GM18520 (cell line): ENCODE results near the gene C15orf39.
"Not testable (repeated sequence)": the region's sequence is repeated elsewhere in the genome, so short reads cannot be mapped to it uniquely, and the experiment has no call there.

Source experiments
- ATAC-seq: cut with Tn5 transposase; IDR thresholded peaks from one replicate; pipeline ENCODE4 v1.9.1; 2021; ENCODE audit not compliant: unreplicated experiment

The C15orf39 gene

DNA sequence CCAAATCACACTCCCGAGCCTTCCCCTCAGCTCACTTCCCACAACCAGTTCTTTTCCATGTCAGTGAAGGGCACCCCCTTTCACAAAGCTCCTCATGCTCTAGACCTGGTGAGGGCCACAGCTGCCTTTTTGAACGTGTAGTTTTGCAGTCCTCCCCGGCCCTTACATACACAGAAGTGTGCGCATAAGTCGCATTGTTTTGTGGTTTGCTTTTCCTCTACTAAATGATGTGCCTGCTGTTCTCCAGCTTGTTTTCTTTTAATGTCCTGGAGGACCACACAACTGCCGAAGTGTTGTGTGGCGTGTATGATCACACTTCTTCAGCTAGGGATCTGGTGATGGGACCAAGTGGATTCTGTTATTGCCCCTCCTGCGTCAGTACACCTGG, 7.6 kb downstream of the C15orf39 start:
- no peak for ATAC-seq

DNA sequence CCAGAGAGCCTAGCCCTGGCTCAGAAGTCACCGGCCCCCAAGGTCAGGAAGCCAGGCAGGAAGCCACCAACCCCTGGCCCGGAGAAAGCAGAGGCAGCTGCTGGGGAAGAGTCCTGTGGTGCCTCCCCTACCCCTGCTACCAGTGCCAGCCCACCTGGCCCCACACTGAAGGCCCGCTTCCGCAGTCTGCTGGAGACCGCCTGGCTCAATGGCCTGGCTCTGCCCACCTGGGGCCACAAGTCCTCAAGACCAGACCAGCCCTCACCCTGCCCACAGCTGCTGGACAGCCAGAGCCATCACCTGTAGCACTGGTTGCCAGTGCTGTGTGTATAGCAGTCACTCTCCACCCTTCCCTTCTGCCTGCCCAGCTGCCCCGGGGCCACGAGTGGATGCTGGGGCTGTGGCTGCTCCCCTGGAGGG, 9.1 kb downstream of the C15orf39 start:
- no peak for ATAC-seq

DNA sequence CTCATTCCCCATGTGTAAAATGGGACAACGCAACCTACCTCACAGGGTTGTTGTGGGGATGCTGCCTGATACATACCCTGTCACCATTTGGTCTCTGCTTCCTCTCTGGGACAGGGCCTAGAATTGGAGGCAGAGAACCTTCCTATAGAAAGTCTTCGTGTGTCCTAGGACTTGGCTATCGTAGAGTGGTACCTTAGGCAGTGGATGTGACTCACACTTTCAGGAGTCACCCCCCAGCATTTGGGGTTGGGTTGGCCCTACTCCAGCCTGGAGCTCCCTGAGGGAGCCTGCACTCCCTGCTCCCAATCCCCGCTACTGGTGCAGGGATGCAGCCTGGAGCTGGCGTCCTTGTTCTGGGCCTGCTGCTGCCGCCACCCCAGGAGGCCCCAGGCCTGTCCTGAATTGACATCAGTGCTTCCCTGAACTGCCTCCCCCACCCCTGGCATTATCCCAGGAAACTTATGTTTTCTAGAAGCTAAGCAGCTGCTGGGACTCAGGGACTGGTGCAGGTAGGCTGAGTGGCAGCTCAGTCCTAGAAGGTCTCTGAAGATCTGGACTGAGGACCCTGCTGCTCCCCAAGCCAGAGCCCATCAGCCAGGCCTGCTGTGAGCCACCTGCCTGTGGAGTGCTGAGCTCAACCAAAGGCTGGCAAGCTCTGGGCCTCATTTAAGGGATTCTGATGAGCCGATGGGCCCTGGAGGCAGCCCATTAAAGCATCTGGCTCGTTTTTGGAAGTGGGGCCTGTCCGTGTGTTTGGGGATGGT, 9.9 kb downstream of the C15orf39 start:
- ATAC-seq: no peak

DNA sequence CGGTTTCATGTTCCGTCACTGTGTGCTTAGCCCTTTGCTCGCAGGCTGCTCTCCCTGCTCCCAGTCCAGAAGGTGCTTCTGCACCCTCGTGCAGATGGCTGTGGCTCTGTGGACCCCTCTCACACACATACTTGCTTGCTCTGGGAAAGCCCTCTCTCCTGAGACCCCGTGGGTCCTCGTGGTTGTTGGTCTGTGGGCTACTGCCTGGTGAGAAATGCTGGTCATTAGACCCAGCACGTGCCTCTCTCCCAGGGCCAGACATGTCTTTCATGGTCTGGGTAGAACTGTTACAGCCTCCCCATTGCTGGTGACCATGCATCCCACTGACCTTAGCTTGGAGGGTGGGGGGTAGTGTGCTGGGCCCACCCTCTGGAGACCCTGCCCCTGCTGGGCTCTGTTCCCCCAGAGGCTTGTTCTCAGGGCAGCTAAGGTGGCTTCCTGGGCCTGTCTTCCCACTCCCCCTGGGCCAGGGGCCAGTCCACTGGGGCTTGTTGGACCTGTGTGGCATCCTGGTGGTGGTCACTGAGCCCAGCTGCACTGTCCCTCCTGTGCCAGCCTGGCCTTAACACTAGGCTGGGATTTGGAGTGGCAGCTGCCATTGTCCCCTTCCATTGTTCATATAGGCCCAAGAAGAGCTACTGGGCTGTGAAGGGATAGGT, 10.6 kb downstream of the C15orf39 start:
- no peak for ATAC-seq

DNA sequence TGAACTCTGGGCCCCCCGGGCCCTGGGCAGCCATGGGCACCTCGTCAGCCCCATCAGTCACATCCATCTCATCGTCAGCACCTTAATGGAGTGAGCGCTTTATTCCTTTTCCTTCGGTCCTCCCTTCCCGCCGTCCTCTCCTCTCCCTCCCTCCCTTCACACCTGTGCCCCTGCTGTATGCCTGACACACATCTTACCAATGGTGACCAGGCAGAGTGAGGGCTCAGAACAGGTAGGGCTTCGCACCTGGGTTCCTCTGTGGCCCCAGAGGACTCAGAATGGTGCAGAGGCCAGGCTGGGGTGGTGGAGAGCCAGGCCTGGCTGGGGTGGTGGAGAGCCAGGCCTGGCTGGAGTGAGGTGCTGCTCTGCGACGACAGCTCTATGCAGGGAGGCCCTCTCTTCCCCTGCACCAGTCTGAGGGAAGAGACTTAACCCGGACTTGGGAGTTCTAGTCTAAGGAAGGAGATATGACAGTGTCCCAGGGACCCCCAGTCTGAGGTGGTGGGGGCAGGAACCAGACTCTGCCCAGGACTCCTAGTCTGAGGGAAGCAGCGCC, 11.6 kb downstream of the C15orf39 start:
- no peak for ATAC-seq

DNA sequence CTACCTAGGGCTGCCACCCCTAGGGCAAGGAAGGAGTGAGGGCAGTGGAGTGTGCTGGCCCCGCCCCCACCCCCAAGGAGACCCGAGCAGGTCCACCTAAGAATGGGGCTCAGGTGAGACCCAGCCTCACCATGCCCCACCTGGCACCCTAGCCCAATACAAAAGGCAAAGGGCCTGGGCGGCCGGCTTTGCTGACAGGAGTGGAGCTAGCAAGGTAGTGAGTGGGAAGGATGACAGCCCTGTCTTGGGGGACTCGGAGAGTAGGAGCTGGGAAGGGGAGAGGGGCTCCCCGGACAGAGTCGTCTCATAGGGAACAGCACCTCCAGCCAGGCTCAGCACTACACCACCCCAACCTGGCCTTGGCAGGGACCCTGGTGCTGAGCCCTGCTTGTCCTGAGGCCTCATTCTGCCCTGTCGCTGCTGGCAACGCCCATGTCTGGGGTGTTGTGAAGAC, 12.1 kb downstream of the C15orf39 start:
- no peak for ATAC-seq

DNA sequence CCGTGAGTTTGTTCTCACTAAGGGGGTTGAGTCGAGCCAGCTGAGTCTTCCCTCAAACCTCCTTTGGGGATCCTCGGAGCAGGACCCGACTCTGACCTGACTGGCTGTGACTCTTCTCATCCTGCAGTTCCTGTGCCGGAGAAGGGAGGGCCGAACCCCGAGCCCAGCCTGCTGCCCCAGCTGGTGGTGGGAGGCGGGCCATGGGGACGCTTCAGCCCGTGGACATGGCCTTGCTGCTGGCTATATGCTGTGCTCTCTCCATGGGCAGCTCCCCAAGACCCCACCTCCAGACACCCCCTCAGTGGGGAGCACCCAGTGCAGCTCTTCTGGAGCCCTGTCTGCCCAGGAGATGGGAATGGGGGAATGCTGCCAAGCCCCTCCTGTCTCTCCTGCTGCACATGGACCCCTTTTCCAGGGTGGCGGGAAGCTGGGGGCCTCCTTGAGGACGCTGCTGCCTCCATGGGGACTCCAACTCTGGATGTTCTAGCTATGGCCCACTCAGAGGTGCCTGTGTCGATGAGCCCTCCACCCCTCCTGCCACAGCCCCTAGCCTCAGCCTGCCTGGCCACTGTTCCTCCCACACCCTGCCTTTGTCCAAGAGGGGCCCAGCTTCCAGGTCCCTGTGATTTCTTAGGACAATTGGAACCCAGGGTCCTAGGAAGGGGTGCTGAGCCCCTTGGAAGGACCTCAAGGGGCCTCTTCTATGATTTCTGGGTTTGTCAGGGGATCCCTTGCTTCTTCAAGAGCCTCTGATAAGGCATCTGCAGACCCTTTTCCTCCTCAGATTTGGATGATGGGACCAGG, 12.8 kb downstream of the C15orf39 start:
- ATAC-seq: no peak

DNA sequence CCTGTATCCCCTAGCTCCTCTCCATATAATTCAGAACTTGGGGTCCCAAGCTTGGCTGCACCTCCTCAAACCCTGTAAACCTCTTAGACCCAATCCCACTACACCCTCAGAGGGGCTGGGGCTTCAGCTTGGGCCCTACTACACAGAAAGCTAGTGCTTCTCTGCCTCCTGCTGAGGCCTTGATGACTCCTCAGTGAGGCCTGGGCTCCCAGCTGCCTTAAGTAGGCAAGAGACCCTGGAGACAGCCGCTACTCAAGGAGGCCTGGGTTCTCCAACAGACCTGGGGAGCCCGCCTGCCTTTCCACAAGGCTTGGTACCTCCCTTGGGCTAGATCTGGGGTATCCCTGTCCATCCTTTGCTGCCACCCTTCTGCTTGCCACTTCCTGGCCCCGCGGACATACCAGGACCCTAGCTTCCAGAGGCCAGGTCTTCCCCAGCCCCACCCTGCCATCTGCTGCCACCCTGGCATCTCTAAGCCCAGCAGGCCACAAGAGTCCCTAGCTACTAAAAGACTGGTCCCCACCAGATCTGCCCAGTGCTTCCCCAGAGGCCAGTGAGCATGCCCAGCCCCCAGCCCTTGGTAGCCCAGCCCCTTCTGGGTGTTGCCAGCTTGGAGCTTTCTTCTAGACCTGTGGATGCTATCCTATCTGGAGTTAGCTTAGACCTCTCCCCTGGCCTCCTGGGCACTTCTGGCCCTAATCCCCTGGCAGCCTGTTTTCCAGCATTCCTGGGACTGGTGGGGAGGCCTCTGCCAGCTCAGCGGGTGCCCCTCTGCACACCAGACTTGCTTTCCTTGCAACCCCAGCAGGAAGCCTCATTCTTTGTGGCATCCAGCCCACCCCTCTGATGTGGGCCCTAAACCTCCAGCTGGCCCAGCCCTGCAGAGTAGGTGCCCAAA, 13.7 kb downstream of the C15orf39 start:
- no peak for ATAC-seq

DNA sequence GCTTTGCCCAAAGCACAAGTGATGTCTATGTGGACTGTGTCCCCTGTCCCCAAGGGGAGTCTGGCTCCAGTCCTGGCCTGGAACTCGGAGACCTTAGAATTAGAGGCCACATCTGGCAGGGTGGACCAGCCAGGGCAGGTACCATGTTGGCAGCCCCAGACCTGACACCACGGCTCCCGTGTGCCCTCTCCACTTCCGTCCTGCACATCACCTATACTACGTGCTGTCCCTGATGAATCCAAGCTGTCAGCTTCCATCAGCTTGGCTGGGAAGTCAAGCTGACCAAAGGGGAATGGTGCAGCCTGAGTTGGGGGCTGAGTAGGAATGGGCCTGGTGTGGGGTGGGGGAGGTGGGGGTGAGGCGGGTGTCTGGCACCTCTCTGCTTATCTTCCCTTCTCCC, 15.3 kb downstream of the C15orf39 start:
- no peak for ATAC-seq

DNA sequence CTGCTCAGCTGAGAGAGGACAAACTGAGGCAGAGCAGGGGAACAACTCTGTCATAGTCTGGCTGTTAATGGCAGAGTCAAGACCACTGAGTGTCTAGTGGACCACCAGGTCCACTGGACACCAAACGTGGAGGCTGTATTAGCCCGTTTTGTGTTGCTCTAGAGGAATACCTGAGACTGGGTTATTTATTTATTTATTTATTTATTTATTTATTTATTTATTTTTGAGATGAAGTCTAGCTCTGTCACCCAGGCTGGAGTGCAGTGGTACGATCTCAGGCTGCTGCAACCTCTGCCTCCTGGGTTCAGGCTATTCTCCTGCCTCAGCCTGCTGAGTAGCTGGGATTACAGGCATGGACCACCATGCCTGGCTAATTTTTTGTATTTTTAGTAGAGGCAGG, 15.9 kb downstream of the C15orf39 start:
- ATAC-seq: not testable (repeated sequence)

DNA sequence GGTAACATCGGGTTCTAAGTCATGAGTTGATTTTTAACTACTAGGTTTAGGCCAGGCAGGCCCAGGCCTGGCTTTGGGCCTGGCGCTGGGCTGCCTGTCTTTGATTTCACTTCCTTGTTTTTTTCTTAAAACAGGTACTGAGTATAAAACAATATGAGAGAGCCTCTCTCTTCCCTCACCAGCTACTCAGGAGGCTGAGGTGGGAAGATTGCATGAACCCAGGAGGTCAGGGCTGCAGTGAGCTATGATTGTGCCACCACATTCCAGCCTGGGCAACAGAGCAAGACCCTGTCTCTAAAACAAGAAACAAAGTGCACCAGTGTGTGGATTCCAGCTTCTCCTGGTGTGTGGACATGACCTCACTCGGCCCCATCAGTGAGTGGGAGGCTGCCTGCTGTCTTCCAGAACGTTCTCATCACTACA, 17.8 kb downstream of the C15orf39 start:
- not testable (repeated sequence) for ATAC-seq

DNA sequence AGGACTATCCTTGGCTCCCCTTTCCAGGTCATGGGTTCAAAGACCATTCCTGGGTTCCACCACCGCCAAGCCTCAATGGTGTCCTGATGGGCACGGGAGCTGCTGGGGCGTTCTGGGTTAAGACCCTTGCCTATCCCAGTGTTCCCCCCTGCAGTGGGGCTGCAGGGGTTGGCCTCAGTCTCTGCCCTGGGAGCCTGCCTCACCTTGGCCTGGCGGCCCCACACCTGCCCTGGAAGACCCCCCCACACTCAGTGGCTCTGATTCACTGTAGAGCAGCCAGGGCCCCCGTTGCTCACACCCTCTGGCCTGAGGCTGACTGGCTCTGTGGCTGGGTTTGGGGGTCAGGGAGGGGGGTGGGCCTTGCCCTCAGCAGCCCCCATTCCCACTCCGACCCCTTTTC, 22.0 kb downstream of the C15orf39 start:
- ATAC-seq: no peak

DNA sequence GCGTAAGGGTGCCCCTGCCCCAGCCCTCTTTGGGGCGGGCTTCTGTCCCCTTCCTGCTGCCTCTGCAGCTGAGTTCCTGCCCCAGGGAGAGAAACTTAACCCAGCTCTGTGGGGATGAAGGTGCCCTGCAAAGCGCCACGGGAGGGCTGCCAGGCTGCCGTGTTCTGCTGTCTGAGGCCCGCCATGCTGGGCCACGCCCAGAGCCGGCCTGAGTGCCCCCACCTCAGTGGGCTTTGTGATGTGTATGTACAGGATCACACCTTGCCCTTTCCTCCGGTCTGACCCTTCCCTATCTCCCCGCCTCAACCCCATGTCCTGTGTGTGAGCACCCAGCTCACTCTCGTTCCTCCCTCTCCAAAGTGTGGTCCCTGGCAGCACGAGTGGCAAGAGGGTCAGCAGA, 22.6 kb downstream of the C15orf39 start:
- ATAC-seq: no peak

DNA sequence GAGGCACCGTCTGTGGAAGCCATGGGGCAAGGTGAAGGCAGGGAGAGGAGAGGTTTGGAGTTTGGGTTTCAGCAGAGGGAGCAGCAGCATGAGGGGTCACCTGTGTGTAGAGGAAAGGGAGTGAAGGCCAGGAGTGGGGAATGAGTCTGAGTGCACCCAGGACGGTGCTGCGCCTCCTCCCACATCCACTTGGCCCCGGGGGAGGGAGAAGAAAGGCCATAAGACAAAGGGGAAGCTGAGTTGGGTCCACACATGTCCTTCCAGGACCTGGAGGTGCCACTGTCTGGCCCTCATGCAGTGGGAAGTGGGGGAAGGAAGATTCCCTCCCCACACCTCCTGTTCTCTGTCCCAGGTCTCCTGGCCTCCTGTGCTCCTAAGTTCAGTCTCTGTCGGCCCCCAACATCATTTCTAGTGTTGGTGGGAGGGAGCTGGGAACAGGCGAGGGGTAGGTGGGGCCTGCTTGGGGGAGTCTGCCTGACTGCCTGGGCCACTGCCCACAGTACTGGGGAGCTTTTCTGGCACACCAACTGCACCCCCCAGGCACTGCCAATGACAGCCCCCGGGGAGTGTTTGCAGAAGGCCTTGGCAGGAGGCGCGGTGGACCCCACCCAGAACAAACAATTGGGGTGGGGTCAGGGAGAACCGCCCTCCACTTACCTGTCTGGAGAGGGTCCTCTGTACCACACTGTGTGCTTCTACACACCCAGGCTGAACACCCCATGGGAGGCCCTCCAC, 23.6 kb downstream of the C15orf39 start:
- not testable (repeated sequence) for ATAC-seq

DNA sequence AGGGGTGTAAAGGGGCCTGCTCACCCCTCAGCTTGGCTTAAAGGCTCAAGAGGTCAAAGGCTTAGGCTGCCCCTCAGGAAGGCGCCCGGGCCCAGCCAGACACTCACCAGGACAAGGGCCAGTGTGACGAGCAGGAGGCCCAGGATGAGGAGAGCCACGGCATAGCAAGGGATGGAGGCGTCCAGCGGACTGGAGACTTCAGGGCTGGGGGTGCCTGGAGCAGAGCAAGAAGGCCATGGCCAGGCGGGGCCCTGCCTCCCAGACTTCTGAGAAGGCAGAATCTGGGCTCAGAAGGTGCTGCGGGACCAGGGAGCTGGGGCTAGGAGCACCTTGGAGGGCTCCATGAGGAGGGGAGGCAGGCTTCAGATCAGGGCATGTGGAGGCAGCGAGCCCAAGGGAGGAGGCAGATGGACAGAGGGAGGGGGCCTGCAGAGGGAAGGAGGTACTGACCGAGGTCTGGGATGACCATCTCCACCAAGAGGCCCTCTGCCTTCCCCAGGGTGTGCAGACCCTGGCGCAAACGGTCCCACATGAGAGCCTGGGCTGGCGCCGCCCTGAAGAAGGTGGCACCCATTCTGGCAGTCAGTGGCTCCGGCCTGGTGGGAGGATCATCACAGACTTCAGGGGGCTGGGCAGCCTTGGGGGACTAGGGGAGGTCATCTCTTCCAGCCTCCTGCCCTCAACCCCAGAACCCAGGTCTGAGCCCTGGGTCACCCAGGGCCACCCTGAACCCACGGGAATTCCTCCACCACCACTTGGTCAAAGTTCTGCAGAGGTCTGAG, 24.5 kb downstream of the C15orf39 start:
- no peak for ATAC-seq

DNA sequence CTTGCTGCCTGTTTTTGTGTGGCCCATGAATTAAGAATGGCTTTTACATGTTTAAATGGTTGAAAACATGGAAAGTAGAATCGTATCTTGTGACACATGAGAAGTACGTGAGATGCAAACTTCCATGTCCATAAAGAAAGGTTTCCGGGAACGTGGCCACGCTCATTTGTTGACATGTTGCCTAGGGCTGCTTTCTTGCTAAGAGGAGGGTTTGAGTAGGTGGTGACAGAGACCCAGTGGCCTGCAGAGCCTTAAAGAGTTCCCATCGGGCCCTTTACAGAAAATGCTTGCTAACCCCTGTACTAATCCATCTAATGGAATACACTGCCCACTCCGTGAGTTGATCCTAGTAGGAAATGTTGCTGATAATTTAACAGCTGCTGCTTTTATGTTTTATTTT, 25.4 kb downstream of the C15orf39 start:
- not testable (repeated sequence) for ATAC-seq

DNA sequence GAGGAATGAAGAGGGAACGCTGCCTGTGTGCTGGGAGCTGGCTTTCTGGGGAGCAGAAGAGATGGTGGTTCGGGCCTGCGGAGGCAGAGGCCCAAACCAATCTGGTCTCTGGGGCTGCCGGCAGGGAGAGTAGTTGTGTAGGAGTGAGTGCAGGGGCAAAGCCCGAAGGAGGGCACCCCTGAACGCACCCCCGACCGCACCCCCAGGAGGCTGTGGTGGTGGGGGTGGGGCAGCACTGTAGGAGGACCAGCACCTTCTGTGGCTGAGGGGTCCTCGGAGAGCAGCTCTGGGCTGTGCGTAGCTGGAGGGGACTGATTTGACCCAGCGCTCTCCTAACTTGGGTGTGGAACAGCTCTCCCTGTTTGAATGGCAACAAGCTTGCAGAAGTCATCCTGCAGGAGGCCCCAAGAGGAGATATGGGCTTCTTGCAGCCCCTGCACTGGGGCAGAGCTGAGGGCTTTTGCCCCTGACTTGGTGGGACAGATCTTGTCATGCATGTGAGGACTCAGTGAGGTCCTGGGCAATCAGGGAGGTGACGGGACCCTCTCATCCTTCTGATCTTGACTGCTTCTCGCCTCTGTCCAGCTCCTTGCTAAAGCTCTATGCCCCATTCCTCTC, 26.1 kb downstream of the C15orf39 start:
- ATAC-seq: no peak

DNA sequence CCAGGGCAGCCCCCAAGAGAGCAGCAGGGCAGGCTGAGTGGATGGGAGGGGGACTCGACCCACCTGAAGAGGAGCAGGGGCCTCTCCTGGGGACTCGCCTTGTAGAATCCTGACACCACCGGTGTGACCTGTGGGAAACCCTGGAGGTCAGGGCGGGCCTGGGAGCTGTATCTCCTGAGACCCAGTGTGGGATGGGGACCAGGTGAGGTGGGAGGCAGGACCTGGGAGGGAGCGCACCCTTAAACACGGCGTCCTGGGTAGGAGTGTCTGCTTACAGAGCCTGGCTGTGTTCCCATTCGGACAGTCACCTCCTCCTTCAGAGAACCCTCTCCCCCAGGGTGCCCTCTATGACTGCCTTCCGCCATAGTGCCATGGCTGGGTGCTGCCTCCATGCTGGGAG, 27.1 kb downstream of the C15orf39 start:
- ATAC-seq: no peak
